Stimulated activated CD4-positive, alpha-beta T cell treated with anti-CD3 and anti-CD28 coated beads, TNF-alpha, amount 100 ng/mL, for 1 hour (primary cell): ENCODE results near the gene KLF13.

Source experiments
- DNase-seq, 3 donors: peaks; one replicate each; pipeline ENCODE4 v3.0.0-alpha.2; 2020; ENCODE audit warnings: low read depth in 3 of 3, low spot score in 1 of 3

Gene KLF13

GRCh38 chr15:31360843-31361763, 34.5 kb downstream of the KLF13 start:
- DNase-seq: peak in 2 of 3 donors; percentile 61 to 75

- DNase-seq: no peak
Observed at GRCh38 chr15:31361764-31362515, 35.3 kb downstream of the KLF13 start.

GRCh38 chr15:31362886-31363285, 36.3 kb downstream of the KLF13 start:
- no peak for DNase-seq

GRCh38 chr15:31364301-31365031, 37.8 kb downstream of the KLF13 start:
- DNase-seq: no peak

GRCh38 chr15:31365032-31365654, 38.5 kb downstream of the KLF13 start:
- no peak for DNase-seq

GRCh38 chr15:31365655-31366127, 39.1 kb downstream of the KLF13 start:
- DNase-seq: peak in 2 of 3 donors; percentile 53 to 55

GRCh38 chr15:31366169-31366734, 39.6 kb downstream of the KLF13 start:
- no peak for DNase-seq

GRCh38 chr15:31367021-31367729, 40.5 kb downstream of the KLF13 start:
- DNase-seq: no peak

GRCh38 chr15:31367730-31368344, 41.2 kb downstream of the KLF13 start:
- DNase-seq: no peak

- no peak for DNase-seq
Observed at GRCh38 chr15:31369727-31370126, 43.1 kb downstream of the KLF13 start.

GRCh38 chr15:31371520-31372240, 45.0 kb downstream of the KLF13 start:
- DNase-seq: no peak

- no peak for DNase-seq
Observed at GRCh38 chr15:31372635-31373091, 46.0 kb downstream of the KLF13 start.

GRCh38 chr15:31373096-31373865, 46.6 kb downstream of the KLF13 start:
- no peak for DNase-seq

GRCh38 chr15:31373970-31374369, 47.3 kb downstream of the KLF13 start:
- DNase-seq: no peak

- no peak for DNase-seq
Observed at GRCh38 chr15:31374489-31374888, 47.9 kb downstream of the KLF13 start.

GRCh38 chr15:31374986-31375385, 48.4 kb downstream of the KLF13 start:
- DNase-seq: no peak

GRCh38 chr15:31375772-31376171, 49.1 kb downstream of the KLF13 start:
- no peak for DNase-seq

- no peak for DNase-seq
Observed at GRCh38 chr15:31376511-31376910, 49.9 kb downstream of the KLF13 start.
